ENCODE data around the gene PCYT1B.
"Not testable (repeated sequence)": the region's sequence is repeated elsewhere in the genome, so short reads cannot be mapped to it uniquely, and the experiment has no call there.

Gene PCYT1B

DNA sequence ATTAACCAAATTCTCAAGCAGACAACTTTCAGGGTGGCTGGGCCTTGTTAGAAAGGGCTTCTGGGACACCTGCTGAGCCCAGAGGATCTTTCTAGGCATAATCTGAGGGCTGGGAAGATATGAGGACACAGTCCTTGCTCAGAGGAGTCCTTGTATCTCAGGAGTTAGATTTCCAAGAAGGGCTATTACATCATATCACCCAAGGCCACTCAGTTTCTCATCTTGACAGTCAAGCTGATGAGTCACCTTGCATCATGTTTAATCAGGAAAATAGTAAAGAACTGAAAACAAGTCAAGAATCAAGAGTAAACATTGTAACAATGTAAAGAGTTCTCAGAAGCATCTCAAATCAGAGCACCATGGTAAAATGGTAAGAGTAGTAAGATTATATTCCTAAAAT lies 4.0 kb downstream of the PCYT1B start:
- no peak for DNase-seq

- DNase-seq = no peak
These were observed 17.4 kb downstream of the PCYT1B start for GRCh38 chrX:24629701-24630100.

DNA sequence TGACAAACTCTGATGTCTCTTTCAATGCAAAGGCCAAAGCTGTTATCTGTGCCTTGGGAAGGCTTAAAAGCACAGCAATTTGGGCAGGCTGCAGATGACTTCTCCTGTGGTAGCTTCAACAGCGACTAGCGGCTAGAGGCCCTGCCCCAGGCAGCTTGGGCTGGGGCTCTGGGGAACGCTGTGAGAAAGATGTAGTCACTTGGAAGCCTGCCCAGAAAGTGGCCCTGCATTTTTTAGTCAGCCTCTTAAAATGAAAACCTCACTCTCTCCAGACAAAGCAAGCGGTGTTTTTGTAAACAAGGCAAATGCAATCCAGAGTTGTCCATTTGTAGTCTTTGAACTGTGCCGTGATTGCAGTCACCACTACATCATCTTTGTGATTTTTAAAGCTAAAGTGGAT lies 27.5 kb downstream of the PCYT1B start:
- no peak for DNase-seq

DNA sequence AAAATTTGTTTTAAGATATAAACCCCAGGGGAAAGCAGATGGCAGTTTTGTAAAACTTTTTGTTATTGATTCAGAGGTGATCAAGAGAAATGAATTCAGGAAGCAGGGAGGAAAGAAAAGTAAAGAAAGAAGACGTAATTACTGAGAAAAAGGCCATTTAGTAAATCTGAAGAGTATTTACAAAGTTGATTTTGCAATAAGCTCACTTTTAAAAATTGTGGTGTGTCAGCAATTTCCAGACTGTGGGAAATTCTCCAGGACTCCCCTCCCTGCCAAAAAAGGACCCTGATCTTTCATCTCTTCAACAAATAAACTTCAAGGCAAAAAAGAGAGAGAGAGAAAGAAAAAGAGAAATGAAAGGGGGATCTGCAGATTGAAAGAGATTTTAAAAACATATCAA lies 36.6 kb downstream of the PCYT1B start:
- no peak for DNase-seq

DNA sequence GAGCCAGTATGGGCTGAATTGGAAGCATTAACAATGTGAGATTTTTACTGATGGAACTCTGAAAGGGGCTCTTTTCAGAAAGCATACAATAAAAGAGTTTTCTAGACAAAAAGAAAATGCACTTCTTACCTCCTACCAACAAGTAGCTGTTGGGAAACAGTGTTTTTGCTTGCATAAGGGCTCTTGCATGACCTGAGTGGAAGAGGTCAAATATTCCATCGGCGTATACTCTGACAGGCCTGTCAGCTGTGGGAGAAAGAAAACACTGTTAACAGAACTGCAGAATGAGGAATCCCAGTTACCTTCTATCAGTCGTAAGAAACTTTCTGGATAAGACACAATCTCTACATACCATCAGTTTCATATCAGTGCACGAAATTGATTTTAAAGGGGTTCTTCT lies 39.5 kb downstream of the PCYT1B start:
- no peak for DNase-seq

- DNase-seq = not testable (repeated sequence)
These were observed 41.2 kb downstream of the PCYT1B start for GRCh38 chrX:24605941-24606340.

GRCh38 chrX:24603191-24603590 lies 44.0 kb downstream of the PCYT1B start:
- DNase-seq = no peak

GRCh38 chrX:24601858-24602257 lies 45.3 kb downstream of the PCYT1B start:
- DNase-seq = no peak

DNA sequence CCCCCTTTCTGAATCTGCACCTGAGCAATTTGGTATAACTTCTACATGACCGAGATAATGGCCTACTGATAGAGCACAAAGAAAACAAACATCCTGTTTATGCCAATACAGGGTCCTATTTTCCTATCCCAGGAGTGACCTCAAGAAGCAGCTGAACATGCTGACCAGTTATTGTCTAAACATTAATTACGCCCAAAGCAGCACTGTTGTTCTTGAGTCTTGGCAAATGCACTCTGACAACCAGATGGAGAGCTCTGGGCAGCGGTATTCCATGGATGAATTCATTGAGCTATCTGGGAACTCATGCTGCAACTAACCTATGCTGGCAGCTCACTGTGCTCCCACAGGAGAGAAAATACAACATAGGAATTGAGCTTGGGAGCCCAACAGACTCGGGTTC lies 52.6 kb downstream of the PCYT1B start:
- no peak for DNase-seq

- no peak for DNase-seq
These were observed 57.0 kb downstream of the PCYT1B start for GRCh38 chrX:24590111-24590510.

- no peak for DNase-seq
These were observed 70.1 kb downstream of the PCYT1B start for GRCh38 chrX:24577091-24577490.

DNA sequence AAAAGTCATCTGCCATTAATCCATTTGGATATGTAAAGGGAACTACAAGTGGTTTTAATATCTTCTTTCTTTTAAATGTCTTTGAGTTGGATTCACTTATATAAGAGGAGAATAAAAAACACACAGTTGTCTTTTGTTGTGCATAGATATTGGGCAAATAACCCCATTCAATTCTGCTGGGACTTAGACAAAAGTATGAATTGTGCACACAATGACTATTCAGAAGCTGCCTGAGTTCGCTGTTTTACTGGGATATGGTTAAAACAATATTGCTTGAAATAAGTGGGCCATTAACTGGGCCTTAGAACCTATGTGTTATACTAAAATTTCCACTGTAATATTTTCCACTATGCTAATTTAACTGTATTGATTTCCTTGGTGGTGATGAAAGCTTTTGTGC lies 71.7 kb downstream of the PCYT1B start:
- no peak for DNase-seq

- no peak for DNase-seq
These were observed 72.4 kb downstream of the PCYT1B start for GRCh38 chrX:24574743-24575142.

DNA sequence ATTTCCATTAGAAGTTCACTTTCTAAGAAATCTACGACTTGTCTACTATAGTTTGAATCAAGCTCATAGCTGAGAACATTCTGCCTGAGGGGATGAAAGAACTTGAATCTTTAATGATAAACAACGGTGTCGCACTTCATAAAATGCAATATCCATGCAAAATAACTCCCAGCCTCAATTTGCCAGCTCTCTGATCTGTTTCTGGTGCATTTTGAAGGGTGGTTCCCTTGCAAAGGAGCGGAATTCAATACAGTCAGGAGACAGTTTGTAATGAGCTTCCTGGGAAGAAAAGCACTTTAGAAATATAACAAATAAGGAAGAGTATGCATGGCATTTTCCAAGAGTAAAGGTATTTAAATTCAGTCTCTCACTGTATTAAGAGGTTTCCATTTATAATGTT lies 80.0 kb downstream of the PCYT1B start:
- no peak for DNase-seq

GRCh38 chrX:24566240-24566639 lies 80.9 kb downstream of the PCYT1B start:
- no peak for DNase-seq

DNA sequence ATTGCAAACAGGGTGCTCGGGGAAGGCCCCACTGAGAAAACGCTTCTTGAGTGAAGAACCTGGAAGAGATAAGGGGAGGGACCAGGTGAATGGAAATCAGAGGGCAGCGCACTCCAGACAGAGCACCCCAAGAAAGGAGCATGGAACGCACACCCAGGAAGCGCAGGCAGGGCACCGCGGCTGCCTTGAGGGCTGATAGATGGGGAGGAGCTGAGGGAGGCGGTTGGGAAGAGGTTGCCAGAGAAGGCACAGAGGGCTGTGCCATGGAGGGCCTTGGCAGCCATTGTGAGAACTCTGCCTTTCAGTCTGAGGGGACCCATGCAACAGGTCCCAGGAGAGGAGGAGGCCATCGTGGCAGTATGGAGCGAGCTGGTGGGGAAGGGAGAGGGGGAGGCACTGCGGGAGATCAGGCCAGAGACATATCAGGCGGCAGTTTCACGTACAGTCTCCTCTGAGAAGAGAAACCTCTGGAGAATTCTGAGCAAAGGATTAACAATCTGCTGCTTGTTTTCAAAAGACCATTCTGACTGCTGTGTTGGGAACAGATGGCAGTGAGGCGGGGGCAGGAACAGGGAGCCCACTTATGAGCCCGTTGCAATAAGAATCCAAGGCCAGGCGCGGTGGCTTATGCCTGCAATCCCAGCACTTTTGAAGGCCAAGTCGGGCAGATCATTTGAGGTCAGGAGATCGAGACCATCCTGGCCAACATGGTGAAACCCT lies 83.7 kb downstream of the PCYT1B start:
- no peak for DNase-seq

GRCh38 chrX:24561121-24561520 lies 86.0 kb downstream of the PCYT1B start:
- no peak for DNase-seq

GRCh38 chrX:24553011-24553410 lies 94.1 kb downstream of the PCYT1B start:
- no peak for DNase-seq

- DNase-seq = no peak
These were observed 97.0 kb downstream of the PCYT1B start for GRCh38 chrX:24550166-24550565.

DNA sequence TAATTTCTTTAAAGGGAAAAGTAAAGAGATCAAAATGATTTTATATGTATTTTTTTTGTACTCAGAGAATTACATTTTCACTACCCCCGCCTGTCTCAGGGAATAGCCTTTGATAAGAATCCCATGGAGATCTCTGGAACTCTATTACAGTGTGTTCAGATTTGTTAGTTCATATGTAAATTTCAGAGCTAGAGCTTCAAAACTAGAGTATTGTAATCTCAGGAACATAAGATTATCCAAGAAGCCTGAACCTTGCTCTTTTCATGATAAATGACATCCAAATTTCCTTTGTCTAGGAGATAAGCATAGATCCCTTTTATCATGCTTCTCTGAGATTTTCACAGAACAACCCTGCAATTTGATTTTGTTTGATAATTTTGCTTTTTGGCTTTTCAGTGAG lies 99.2 kb downstream of the PCYT1B start:
- DNase-seq = no peak

DNA sequence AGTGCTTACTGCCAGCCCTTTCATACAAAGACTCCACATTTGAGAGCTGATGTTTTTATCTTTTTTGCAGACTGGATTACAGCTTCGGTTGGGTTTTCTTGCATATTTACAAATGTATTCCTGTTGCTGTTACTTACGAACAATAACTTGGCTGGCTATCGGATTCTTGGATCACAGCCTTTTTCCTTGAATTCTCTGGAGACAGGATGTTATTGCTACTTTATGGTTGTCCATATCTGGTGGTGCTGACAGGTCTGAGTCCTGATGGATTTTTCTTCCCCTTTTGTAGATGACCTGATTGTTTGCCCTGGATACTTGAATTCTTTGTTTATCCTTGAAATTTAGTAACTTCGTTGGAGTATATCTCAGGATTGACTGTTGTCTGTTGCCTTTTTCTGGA lies 104.4 kb downstream of the PCYT1B start:
- DNase-seq = no peak

DNA sequence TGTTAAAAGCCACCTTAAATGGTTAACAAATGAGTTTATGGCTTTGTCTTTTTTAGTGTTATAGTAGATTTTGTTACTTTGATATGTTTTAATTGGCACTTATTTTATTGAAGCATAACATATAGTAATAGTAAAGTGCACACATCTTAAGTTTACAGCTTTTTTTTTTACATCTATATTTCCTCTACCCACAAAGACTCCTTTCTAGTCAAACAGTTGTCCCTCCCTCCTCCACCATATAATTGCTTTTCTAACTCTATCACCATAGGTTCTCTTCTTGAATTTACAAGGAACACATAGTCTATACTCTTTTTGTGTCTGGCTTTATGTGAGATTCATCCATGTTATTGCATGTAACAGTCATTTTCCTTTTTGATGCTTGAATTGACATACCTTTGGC lies 110.6 kb downstream of the PCYT1B start:
- no peak for DNase-seq

DNA sequence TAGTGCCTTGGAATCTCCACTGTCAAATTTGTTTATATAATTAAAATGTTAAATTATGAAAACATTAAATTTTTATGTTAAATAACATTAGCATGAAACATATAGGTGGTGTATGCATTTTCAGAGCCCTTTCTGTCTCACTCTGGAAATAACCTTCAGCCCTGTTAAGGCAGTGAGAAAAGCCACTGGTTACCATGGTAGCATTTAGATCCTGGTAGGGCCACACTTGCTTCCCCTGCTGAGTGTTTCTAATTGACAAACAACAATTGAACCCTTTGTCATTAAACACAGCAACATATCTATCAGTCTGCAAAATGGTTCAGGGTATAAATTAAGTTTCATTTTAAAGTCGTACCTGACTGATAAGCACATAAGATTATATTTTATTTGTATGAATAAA lies 118.5 kb downstream of the PCYT1B start:
- DNase-seq = no peak

DNA sequence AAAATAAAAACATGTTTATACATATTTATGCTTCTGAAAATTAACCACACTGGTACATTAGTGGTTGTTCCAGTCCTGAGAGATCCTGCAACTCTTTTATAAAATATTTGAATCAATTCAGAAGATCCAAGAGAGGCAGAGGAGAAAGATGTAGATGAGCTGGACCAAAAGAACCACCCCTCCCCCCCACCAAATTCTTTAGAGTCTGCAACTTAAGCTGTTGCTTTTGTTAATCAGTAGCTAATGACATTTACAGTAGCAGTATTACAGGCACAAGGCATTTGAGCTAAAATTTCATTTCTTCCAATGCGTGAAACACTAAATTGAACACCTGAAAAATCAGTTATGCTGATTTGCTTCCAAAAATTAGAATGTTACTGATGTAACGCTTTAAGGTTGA lies 120.5 kb downstream of the PCYT1B start:
- DNase-seq = no peak

DNA sequence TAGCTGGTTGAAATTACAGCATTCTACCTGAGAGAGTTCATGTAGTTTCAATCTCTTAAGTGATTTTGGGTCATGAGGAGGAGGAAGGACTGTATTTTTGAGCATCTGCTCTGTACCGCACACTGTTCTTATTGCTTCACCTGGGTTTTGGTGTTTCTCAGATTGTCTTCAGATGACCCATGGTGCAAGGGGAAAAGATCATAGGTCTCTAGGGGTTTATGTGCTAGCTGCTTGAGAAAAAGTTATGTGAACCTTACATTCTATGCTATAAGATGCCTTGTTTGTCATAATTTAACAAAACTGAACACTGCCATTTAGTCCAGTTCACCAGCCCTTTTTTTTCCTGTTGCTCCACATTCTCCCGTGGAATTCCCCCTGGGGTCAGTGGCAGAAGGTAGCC lies 121.7 kb downstream of the PCYT1B start:
- no peak for DNase-seq

DNA sequence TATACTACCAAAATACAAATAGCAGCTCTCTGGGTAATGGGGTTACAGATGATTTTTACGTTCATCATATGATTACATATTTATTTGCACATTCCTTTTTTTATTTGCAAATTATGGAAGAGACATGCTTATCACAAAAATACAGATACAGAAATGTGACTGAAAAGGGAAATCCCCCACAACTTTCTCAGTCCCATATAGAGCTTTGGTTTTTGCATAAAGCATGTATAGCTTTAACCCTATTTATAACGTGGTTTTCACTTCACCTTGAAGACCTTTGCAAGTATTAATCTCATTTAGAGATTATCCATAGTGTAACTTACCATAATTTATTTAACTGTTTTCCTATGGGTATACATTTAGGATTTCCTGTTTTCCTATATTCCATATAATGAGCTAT lies 126.7 kb downstream of the PCYT1B start:
- DNase-seq = no peak

Data from NK-92 treated with Interleukin-12 subunit alpha and Interleukin-12 subunit beta, amount 100 ng/mL, for 24 hours (cell line).